Measurements from ENCODE around the gene MTMR2. TPM values are rescaled to one million over a fixed set of nuclear protein-coding genes. Genes with fewer than 3 reads are reported as not detected.

The MTMR2 gene
- total RNA-seq, 1 experiment from 2014 or later, result 59.0 TPM

- Histone ChIP-seq H3K18ac (ENCODE audit: insufficient read length, low read depth, low read length) (no peak overlapping the region), H3K4me2 (ENCODE audit: insufficient read depth, insufficient read length, low read length) (no peak overlapping the region), H4K5ac (ENCODE audit: insufficient read length, low read depth, low read length) (no peak overlapping the region), H3T11ph (ENCODE audit: low read length) (no peak overlapping the region), H2BK5ac (ENCODE audit: insufficient read length, low read length) (no peak overlapping the region), H3K23me2 (ENCODE audit: insufficient read length, low read depth, low read length, poor library complexity, severe bottlenecking) (no peaks in the 10 kb centered on the region), H3K79me1 (ENCODE audit: insufficient read depth, low read depth, low read length, poor library complexity, severe bottlenecking) (peaks cover 2% of the 10 kb centered on the region), H3K4ac (ENCODE audit: low read depth, low read length) (no peak overlapping the region), H3K9me3 (ENCODE audit: control insufficient read depth, low read depth, low read length) (no peaks in the 10 kb centered on the region), H3K56ac (ENCODE audit: insufficient read length, low read depth, low read length) (no peak overlapping the region), H2BK120ac (ENCODE audit: low read depth, low read length, poor library complexity, severe bottlenecking) (no peak overlapping the region), H3K23ac (ENCODE audit: insufficient read length, low read depth, low read length) (no peak overlapping the region), H2BK20ac (ENCODE audit: low read depth, low read length, poor library complexity, severe bottlenecking) (no peak overlapping the region), H3K27ac (ENCODE audit: insufficient read length, low read depth, low read length) (no peak overlapping the region), H2AK5ac (ENCODE audit: insufficient read length, low read length) (no peak overlapping the region), H3K79me2 (ENCODE audit: insufficient read depth, low read length) (peaks cover 2% of the 10 kb centered on the region; the same call in 1 of the 2 replicates), H3K4me1 (ENCODE audit: insufficient read depth, low read length) (no peaks in the 10 kb centered on the region; the same call in 1 of the 2 replicates), H4K20me1 (ENCODE audit: control insufficient read depth, insufficient read depth, insufficient read length) (no peaks in the 10 kb centered on the region), H2AFZ (ENCODE audit: low read length) (no peak overlapping the region), H3K9ac (ENCODE audit: extremely low read depth, insufficient read length, low read length) (no peak overlapping the region), H3K27me3 (ENCODE audit: insufficient read depth, low read length) (no peaks in the 10 kb centered on the region), H4K8ac (replicated peaks; ENCODE audit: insufficient read length, low read depth, low read length) (no peak overlapping the region), H4K91ac (ENCODE audit: insufficient read length, low read depth, low read length) (no peak overlapping the region), H2BK15ac (ENCODE audit: low read depth, low read length) (no peak overlapping the region), H2BK12ac (ENCODE audit: insufficient read length, low read depth, low read length) (no peak overlapping the region), H3K14ac (ENCODE audit: insufficient read depth, low read length) (no peak overlapping the region)
- Mint-ChIP-seq H3K4me1 (peaks cover 0 to 15% of the 10 kb centered on the region in 2 experiments; a peak in 2 of 4 replicates), H3K4me3 (no peak overlapping the region), H3K27me3 (ENCODE audit: low read depth) (no peaks in the 10 kb centered on the region), H3K27ac (no peak overlapping the region), H3K9me3 (no peaks in the 10 kb centered on the region), H3K36me3 (ENCODE audit: insufficient read depth in 1 of 3, low read depth in 3 of 3) (no peaks in the 10 kb centered on the region)
- no peak for TF ChIP-seq CTCF (conservative IDR thresholded peaks at IDR 0.05)
- no peak for DNase-seq
Observed at GRCh38 chr11:95908826-95909225, 15.1 kb downstream of the MTMR2 start.

Data from H9 (cell line).